Measurements from ENCODE around the gene ARHGAP29.

ARHGAP29 gene

GRCh38 chr1:94236630-94237290 lies 624 bp downstream of the ARHGAP29 start:
- no peak for TF ChIP-seq TAF1 (IDR thresholded peaks at IDR 0.05; ENCODE audit: borderline replicate concordance, insufficient read depth, low read length)
- 0 out of 4 replicates have a peak, but pooled peaks of 1 of the 2 experiments have one; percentile 0 for TF ChIP-seq REST (IDR thresholded peaks at IDR 0.05; ENCODE audit: insufficient read depth in 1 of 2, low read depth in 2 of 2, low read length in 2 of 2)
- no peak for TF ChIP-seq SIN3A (IDR thresholded peaks at IDR 0.05; ENCODE audit: borderline replicate concordance, insufficient read depth, low read length)

GRCh38 chr1:94236013-94236491 lies 1.3 kb downstream of the ARHGAP29 start:
- TF ChIP-seq REST (IDR thresholded peaks at IDR 0.05; ENCODE audit: insufficient read depth in 1 of 2, low read depth in 2 of 2, low read length in 2 of 2) = no peak
- no peak for TF ChIP-seq SIN3A (IDR thresholded peaks at IDR 0.05; ENCODE audit: borderline replicate concordance, insufficient read depth, low read length)
- TF ChIP-seq TAF1 (IDR thresholded peaks at IDR 0.05; ENCODE audit: borderline replicate concordance, insufficient read depth, low read length) = no peak
- TF ChIP-seq FOXP2 (optimal IDR thresholded peaks at IDR 0.05; ENCODE audit: borderline replicate concordance, extremely low read depth, extremely low read length, insufficient read depth) = no peak
- no peak for TF ChIP-seq POLR2AphosphoS5 (IDR thresholded peaks at IDR 0.05; ENCODE audit: low read depth, low read length)

- no peak for TF ChIP-seq TAF1 (IDR thresholded peaks at IDR 0.05; ENCODE audit: borderline replicate concordance, insufficient read depth, low read length)
- no peak for TF ChIP-seq SIN3A (IDR thresholded peaks at IDR 0.05; ENCODE audit: borderline replicate concordance, insufficient read depth, low read length)
- TF ChIP-seq POLR2AphosphoS5 (IDR thresholded peaks at IDR 0.05; ENCODE audit: low read depth, low read length) = no peak
- no peak for TF ChIP-seq FOXP2 (optimal IDR thresholded peaks at IDR 0.05; ENCODE audit: borderline replicate concordance, extremely low read depth, extremely low read length, insufficient read depth)
- no peak for TF ChIP-seq REST (IDR thresholded peaks at IDR 0.05; ENCODE audit: insufficient read depth in 1 of 2, low read depth in 2 of 2, low read length in 2 of 2)
These were observed 2.0 kb downstream of the ARHGAP29 start for GRCh38 chr1:94235189-94236012.

- TF ChIP-seq POLR2AphosphoS5 (IDR thresholded peaks at IDR 0.05; ENCODE audit: low read depth, low read length) = no peak
- no peak for TF ChIP-seq SIN3A (IDR thresholded peaks at IDR 0.05; ENCODE audit: borderline replicate concordance, insufficient read depth, low read length)
- TF ChIP-seq REST (IDR thresholded peaks at IDR 0.05; ENCODE audit: insufficient read depth in 1 of 2, low read depth in 2 of 2, low read length in 2 of 2) = no peak
- no peak for TF ChIP-seq FOXP2 (optimal IDR thresholded peaks at IDR 0.05; ENCODE audit: borderline replicate concordance, extremely low read depth, extremely low read length, insufficient read depth)
- TF ChIP-seq TAF1 (IDR thresholded peaks at IDR 0.05; ENCODE audit: borderline replicate concordance, insufficient read depth, low read length) = no peak
These were observed 2.8 kb downstream of the ARHGAP29 start for GRCh38 chr1:94234615-94235014.

All from PFSK-1 (cell line).